HG02840 (cell line): ENCODE data around the gene SLC12A4.
"Not testable (repeated sequence)": the region's sequence is repeated elsewhere in the genome, so short reads cannot be mapped to it uniquely, and the experiment has no call there.

Experiments
- ATAC-seq: cut with Tn5 transposase; IDR thresholded peaks from one replicate; pipeline ENCODE4 v1.9.1; 2021; ENCODE audit warnings: mild to moderate bottlenecking, moderate library complexity, moderate number of reproducible peaks; ENCODE audit not compliant: unreplicated experiment, low FRiP score

Gene SLC12A4

GRCh38 chr16:67989322-67990017, 21.0 kb upstream of the SLC12A4 start:
- ATAC-seq = no peak

GRCh38 chr16:67988675-67989074, 20.2 kb upstream of the SLC12A4 start:
- no peak for ATAC-seq

GRCh38 chr16:67987460-67988160, 19.2 kb upstream of the SLC12A4 start:
- no peak for ATAC-seq

GRCh38 chr16:67986949-67987348, 18.5 kb upstream of the SLC12A4 start:
- ATAC-seq = no peak

DNA sequence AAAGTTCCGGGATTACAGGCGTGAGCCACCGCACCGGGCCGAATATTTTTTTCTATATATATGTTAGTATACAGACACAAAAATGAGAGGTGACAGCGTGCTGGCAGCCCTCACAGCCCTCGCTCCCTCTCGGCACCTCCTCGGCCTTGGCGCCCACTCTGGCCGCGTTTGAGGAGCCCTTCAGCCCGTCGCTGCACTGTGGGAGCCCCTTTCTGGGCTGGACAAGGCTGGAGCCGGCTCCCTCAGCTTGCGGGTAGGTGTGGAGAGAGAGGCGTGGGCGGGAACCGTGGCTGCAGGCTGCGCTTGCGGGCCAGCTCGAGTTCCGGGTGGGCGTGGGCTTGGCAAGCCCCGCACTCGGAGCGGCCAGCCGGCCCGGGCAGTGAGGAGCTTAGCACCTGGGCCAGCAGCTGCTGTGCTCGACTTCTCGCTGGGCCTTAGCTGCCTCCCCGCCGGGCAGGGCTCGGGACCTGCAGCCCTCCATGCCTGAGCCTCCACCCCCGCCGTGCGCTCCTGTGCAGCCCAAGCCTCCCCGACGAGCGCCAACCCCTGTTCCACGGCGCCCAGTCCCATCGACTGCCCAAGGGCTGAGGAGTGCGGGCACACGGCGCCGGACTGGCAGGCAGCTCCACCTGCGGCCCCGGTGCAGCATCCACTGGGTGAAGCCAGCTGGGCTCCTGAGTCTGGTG, 13.7 kb upstream of the SLC12A4 start:
- no peak for ATAC-seq

DNA sequence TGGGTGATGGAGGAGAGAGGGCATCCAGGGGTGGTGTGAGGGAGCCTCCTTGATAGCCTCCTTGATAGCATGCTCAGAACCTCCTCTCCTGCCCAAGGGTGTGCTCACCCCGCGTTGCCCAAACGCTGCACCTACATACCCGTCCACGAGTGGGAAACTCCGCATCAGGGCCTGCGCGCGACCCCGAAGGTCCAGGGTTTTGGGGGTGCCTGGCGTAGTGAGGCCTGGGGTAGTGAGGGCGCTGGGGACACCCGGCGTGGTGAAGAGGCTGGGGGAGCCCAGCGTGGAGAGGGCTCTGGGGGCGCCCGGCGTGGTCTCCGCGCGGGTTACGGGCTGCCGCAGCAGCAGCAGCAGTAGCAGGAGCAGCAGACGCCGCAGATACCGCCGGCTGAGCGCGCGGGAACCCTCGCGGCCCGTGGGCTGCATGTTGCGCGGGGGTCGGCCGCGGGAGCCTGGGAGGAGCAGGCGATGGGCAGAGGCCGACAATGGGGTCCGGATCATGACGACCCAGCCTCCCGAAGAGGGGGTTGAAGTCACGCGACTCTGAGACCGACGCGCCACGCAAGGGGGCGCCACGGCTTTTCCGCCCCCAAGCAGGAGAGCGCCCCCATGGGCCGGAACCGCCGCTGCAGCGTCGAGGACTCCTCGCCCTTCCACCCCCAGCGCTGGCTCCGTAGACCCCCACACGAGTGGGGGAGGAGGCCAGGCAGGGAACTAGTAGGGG, 11.7 kb upstream of the SLC12A4 start, which contains the start of gene DPEP3:
Gene DPEP3 (minus strand): TSS at position 545 of the 724 bp plus-strand sequence. CDS start 119 bp downstream, at position 426.
- ATAC-seq = no peak

DNA sequence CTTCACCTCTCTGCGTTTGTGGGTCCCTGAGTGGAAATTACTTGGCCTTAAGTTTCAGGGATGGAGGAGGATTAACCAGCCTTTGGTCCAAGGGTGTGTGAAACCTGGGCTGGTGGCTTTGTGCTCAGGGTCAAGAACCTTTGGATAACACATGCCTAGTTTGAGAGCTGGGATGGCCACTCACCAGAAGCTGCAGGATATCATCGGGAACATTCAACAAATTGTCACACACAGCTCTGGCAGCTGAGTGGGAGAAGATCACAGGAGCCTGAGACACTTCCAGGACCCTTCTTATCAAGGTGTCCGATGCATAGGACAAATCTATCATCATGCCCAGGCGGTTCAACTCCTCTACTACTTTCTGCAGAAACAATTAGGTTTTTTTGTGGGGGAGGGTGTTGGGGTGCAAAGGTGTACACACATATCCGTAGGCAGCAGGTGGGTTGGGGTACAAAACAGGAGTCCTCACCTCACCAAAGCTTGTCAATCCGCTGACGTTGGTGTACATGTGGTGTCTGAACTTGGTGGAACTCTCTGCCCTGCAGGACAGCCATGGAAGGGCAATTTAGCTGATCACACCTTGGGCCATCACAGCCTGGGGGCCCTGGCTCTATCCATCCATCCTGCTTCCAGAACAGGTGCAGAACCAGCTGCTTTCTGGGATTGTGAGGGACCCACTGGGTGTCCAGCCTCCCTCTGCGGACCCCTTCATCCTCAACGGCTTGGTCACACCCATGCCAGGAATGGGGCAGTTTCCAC, 9.2 kb upstream of the SLC12A4 start:
- no peak for ATAC-seq

DNA sequence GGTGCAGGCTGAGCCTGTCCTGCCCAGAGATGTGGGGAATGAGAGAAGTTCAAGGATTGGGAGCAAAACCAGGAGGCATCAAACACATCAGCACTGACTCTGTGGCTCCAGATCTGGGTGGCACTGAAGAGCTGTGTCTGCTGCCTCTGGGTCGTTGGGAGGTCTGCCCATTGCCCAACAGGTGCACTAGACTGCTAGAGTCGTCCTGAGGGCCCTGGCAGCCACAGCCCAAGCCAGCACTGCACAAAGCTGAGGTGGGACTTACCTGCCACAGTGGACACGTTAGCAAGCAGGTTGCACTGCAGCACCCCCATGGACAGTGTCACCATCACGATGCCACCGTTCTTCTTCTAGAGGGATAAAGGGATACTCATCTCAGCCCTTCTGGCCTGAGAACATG, 8.6 kb upstream of the SLC12A4 start:
- no peak for ATAC-seq

- ATAC-seq = no peak
Observed at GRCh38 chr16:67976205-67976604, 7.8 kb upstream of the SLC12A4 start.

DNA sequence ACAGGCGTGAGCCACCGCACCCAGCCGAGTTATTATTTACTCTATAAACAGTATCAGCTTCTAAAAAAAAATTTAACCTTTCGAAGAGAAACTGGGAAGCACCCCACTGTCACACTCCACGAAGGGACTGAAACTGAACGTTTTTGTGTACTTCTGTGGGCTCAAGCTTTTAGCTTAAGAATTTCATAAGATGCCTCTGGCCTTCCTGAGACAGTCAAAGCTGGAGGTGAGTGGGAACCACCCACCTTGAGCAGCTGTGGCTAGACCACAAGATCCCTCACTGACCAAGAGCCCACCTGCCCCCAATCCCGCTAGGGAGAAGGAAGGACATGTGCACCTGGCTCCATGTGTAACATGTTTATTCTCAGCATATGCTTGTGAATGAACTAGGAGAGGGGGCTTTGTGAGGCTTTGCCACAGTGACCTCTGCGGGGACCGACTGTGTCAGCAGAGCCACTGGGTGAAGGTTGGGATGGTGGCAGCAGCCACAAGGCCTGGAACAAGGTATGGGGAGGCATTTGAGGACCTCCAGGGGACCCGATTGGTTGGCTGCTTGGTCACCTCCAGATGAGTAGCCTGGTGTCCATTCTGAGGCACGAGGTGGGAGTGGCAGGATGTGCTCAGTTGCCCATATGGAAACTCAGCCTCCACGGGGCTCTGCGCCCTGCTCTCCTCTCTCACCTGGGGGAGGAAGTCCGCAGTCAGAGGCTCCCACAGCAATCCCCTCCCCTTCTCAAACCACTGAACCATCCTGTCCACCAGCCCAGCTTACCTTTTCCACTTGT, 7.1 kb upstream of the SLC12A4 start:
- no peak for ATAC-seq

GRCh38 chr16:67972285-67972684, 3.8 kb upstream of the SLC12A4 start:
- not testable (repeated sequence) for ATAC-seq

DNA sequence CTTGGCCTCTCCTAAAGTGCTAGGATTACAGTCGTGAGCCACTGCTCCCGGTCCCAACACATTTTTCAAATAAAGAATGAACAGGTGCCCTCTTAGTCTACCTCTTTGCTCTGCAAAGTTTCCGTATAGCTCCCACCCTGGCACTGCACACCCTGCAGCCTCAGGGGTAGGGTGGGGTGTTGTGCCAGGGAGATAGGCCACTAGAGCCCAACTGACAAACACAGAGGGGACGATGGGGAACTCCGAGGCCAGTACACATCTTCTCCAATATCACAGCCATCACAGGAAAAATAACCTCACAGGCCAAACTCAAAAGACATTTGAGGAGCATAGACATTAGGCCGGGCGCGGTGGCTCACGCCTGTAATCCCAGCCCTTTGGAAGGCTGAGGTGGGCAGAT, 2.7 kb upstream of the SLC12A4 start:
- no peak for ATAC-seq

- no peak for ATAC-seq
Observed at GRCh38 chr16:67969254-67970039, 1.0 kb upstream of the SLC12A4 start.

DNA sequence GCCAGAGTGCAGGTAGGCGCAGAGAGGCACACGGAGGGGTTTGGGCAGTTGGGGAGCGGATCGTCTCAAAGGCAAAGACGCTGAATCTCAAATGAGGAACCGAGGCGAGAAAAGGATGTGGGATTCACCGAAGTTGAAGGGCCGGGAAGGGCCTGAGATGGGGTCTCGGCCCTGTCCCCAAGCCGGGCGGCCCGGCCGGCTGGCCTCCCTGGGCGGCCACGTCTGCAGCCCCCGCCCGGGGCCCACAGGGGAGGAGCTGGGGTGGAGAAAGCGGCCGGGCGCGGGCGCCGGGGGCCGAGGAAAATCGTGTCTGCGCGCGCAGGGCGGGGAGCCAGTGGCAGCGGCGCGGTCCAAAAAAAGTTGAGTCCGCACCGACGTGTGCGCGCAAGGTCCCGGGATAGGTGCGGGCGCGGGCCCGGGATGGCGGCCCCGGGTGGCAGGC, 458 bp downstream of the SLC12A4 start:
- peak; percentile 25 for ATAC-seq

DNA sequence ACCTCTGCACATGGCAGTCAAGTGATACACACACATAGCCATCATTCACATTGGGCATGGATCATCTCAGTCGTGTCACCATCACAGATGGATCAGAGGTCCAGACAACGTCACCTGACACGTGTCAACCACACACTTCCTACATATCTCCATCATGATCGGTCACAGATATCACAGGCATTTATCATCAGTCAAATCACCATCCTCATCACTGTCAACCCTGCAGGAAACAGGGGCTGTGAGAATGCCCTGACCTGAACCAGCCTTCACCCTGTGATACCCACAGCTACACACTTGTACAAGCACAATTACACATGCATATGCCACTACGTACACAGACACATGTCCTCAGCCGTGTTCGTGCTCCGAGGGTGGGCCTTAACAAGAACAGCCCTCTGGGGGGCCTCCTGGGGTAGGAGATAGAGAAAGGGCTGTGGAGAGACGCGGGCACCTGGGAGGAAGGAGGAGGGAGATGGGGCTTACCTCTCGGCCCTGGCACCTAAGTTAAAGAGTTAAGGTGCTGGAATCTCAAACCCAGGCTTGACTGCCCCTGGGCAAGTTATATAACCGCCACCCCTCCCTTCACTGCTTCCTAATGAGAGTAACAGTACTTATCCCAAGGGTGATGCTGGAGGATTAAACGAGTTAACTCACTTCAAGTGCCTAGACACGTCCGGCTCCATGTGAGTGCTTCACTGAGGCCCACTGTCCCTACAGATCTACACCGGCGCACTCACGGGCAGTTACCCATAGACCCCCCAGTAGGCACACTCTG, 1.1 kb downstream of the SLC12A4 start:
- ATAC-seq = no peak

DNA sequence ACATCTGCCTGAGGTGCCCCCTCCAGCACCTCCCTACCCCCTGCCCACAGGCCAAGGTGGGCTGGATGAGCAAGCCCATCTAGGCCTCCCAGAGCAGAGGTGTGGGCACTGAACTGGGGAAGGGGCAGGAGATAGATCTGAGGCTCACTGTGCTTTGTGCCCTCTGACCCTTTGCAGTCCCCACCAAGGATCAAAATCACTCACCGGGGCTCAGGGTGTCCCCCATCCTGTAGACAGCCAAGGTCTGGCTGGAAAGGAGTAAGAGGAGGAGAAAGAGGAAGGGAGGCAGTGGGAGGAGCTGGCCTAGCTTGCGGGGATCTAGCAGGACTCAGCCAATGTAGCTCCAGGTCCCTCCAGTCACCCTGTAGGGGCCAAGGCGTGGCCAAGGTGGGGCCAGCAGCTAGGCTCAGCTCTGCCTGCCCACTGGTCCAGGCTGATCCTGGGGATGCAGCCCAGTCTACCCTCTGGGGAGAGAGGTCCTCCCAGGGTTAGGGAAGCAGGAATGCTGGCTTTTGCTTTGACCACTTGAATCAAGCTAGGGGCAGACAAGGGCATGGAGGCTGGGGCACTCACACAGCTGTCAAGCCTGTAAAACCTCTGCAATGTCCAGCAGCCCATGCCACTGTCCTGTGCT, 1.8 kb downstream of the SLC12A4 start:
- ATAC-seq = no peak
